ENCODE measurements around the gene DNAH8.

DNAH8 gene

DNA sequence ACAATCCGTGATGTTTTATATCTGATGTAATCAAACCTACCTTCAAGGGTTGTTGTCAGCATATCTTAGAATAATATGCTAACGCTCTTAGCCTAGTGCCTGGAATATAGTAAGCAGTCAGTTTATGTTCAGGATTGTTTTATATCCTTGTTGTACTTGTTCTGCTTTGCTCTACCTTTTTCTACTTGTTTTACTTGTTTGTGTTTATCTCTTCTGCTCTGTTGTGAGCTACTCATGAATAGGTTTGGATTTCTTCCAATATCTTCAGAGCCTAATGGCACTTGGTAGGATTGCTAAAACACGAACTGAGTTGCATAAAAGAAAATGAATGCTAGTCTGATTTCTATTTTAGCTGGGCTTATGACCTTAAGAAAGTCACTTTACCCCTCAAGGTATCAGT is 40.1 kb downstream of the DNAH8 start:
- Histone ChIP-seq H3K4me3 (ENCODE audit: low read depth in 1 of 2, low read length in 2 of 2) (no peak overlapping the region), H3K9ac (ENCODE audit: low read length) (no peak overlapping the region), H3K36me3 (ENCODE audit: insufficient read depth, low read length) (no peaks in the 10 kb centered on the region), H3K27me3 (ENCODE audit: control insufficient read depth in 1 of 2, insufficient read depth in 2 of 2, low read length in 2 of 2) (no peaks in the 10 kb centered on the region), H3K4me1 (ENCODE audit: insufficient read depth, low read length) (no peaks in the 10 kb centered on the region), H3K27ac (ENCODE audit: low read depth, low read length) (no peak overlapping the region), H3K9me3 (ENCODE audit: low read length) (no peaks in the 10 kb centered on the region)

DNA sequence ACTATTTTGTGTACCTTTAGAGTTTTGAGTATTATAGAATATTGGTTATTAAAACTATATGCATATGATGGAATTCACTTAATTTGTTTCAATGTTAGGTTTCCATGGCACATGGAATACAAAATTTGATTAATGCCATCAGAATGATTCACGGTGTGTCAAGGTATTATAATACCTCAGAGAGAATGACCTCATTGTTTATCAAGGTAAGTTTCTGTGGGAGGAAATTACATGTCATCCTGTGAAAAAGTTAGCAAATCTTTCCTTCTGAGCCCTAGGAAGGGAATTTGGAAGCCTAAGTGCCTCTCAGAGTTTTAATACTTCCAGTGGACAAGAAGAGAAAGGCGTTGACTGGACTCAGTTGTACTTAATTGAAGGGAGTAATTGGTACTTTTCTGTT is 40.8 kb downstream of the DNAH8 start:
- Histone ChIP-seq H3K9ac (ENCODE audit: low read length) (no peak overlapping the region), H3K4me1 (ENCODE audit: insufficient read depth, low read length) (no peaks in the 10 kb centered on the region), H3K36me3 (ENCODE audit: insufficient read depth, low read length) (no peaks in the 10 kb centered on the region), H3K9me3 (ENCODE audit: low read length) (no peaks in the 10 kb centered on the region), H3K27me3 (ENCODE audit: control insufficient read depth in 1 of 2, insufficient read depth in 2 of 2, low read length in 2 of 2) (no peaks in the 10 kb centered on the region), H3K27ac (ENCODE audit: low read depth, low read length) (no peak overlapping the region), H3K4me3 (ENCODE audit: low read depth in 1 of 2, low read length in 2 of 2) (no peak overlapping the region)

DNA sequence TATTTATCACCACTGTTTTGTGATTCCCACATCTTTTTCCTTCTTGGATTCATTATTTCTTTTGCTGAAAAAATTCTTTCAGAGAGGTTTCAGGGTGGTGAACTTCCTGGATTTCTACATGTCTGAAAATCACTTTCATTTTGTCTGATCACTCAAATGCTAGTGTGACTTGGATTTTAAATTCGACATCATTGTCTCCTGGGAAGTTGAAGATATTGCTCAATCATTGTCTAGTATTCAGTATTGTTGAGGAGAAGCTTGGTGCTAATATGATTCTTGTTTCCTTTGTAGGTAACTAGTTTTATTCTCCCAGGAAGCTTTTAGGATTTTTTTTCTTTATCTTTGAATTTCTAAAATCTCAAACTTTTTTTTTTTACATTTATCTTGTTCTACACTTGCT is 45.0 kb downstream of the DNAH8 start:
- Histone ChIP-seq H3K9me3 (ENCODE audit: low read length) (no peaks in the 10 kb centered on the region), H3K9ac (ENCODE audit: low read length) (no peak overlapping the region), H3K4me1 (ENCODE audit: insufficient read depth, low read length) (peaks cover 12% of the 10 kb centered on the region), H3K27me3 (ENCODE audit: control insufficient read depth in 1 of 2, insufficient read depth in 2 of 2, low read length in 2 of 2) (no peaks in the 10 kb centered on the region), H3K4me3 (ENCODE audit: low read depth in 1 of 2, low read length in 2 of 2) (no peak overlapping the region), H3K36me3 (ENCODE audit: insufficient read depth, low read length) (no peaks in the 10 kb centered on the region), H3K27ac (ENCODE audit: low read depth, low read length) (no peak overlapping the region)

DNA sequence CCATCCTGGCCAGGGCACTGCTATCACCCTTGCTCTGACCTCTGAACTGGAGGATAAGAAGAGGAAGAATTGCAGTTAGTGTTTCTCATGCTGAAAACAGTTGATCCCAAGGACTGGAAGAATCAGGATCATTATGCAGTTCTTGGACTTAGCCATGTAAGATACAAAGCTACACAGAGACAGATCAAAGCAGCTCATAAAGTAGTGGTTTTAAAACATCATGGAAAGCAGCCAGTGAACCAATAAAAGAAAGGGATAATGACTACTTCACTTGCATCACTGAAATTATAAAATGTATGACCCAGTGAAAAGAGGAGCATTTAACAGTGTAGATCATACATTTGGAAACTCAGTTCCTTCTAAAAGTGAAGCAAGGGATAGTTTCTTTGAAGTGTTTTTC is 47.7 kb downstream of the DNAH8 start:
- Histone ChIP-seq H3K9ac (ENCODE audit: low read length) (no peak overlapping the region), H3K27ac (ENCODE audit: low read depth, low read length) (no peak overlapping the region), H3K27me3 (ENCODE audit: control insufficient read depth in 1 of 2, insufficient read depth in 2 of 2, low read length in 2 of 2) (no peaks in the 10 kb centered on the region), H3K36me3 (ENCODE audit: insufficient read depth, low read length) (no peaks in the 10 kb centered on the region), H3K9me3 (ENCODE audit: low read length) (no peaks in the 10 kb centered on the region), H3K4me1 (ENCODE audit: insufficient read depth, low read length) (peaks cover 12% of the 10 kb centered on the region), H3K4me3 (ENCODE audit: low read depth in 1 of 2, low read length in 2 of 2) (no peak overlapping the region)

DNA sequence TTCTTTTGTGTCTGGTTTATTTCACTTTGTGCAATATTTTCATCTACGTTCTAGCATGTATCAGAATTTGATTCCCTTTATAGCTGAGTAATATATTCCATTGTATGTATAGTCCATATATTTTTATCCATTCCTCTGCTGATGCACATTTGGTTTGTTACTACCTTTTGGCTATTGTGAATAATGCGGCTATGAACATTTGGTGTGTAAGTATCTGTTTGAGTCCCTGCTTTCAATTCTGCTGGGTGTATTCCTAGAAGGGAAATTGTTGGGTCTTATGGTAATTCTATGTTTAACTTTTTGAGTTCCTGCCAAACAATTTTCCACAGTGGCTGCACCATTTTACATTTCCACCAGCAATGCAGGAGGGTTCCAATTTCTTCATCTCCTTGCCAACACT is 52.4 kb downstream of the DNAH8 start:
- Histone ChIP-seq H3K9me3 (ENCODE audit: low read length) (no peaks in the 10 kb centered on the region), H3K4me1 (ENCODE audit: insufficient read depth, low read length) (peaks cover 10% of the 10 kb centered on the region), H3K9ac (ENCODE audit: low read length) (no peak overlapping the region), H3K4me3 (ENCODE audit: low read depth in 1 of 2, low read length in 2 of 2) (no peak overlapping the region), H3K27me3 (ENCODE audit: control insufficient read depth in 1 of 2, insufficient read depth in 2 of 2, low read length in 2 of 2) (no peaks in the 10 kb centered on the region), H3K36me3 (ENCODE audit: insufficient read depth, low read length) (no peaks in the 10 kb centered on the region), H3K27ac (ENCODE audit: low read depth, low read length) (no peak overlapping the region)

DNA sequence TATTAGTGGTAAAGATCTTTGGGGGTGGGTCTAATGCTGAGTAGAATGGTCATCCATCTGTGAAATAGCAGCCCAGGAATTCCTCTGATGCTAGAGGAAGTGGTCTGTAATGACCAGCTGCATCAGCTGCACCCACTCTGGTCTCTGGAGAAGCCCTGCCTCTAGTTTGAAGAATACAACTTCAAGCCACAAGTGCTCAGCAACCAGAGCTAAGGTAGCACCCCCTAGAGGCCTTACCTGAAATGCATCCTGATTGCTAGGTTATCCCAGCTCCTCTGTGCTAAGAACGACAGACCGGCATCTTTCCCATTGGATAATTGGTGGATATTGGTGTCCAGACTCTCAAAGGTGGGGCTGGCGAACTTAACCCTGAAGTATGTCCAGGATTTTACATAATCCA is 58.2 kb downstream of the DNAH8 start:
- Histone ChIP-seq H3K27ac (ENCODE audit: low read depth, low read length) (no peak overlapping the region), H3K4me3 (ENCODE audit: low read depth in 1 of 2, low read length in 2 of 2) (no peak overlapping the region), H3K9me3 (ENCODE audit: low read length) (no peaks in the 10 kb centered on the region), H3K27me3 (ENCODE audit: control insufficient read depth in 1 of 2, insufficient read depth in 2 of 2, low read length in 2 of 2) (no peaks in the 10 kb centered on the region), H3K9ac (ENCODE audit: low read length) (no peak overlapping the region), H3K36me3 (ENCODE audit: insufficient read depth, low read length) (no peaks in the 10 kb centered on the region), H3K4me1 (ENCODE audit: insufficient read depth, low read length) (no peaks in the 10 kb centered on the region)

DNA sequence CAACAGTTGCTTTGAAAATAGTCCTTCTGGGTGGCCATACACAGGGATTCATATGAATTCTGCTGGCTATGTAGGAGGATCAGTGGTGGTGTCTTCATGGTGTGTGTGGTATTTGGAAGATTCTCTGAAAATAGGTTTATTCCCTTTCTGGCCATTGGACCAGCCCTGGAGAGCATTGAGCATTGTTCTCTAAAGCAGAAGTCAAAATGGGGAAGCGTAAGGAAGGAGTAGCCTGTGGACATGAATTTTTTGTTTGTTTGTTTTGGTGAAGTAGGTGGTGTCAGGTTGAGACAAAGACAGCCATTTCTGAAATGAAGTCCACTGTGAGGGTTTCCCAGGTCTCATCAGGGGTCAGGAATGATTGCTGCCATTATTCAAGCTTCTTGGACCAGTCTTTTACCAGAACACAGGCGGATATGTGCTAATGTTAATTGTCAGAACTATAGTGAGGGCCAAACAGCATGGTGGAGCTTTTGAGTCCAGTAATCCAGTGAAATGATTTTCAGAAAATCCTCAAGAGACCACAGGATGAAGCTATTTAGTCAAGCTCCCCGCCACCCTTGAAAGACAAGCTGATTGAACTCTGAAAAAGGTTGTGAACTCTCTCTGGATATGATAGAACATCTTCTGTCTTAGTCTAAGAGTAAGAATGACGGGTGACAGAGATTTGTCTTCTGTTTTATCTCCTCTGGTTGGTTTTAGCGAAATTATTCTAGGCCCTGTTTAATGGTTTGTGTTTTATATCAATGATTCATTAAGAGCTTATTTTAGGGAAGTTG is 60.0 kb downstream of the DNAH8 start:
- no peak overlapping the region for H3K9ac ChIP-seq (ENCODE audit: low read length)
- no peaks in the 10 kb centered on the region for H3K36me3 ChIP-seq (ENCODE audit: insufficient read depth, low read length)
- H3K27me3 ChIP-seq (ENCODE audit: control insufficient read depth in 1 of 2, insufficient read depth in 2 of 2, low read length in 2 of 2): no peaks in the 10 kb centered on the region
- H3K4me1 ChIP-seq (ENCODE audit: insufficient read depth, low read length): no peaks in the 10 kb centered on the region
- H3K27ac ChIP-seq (ENCODE audit: low read depth, low read length): no peak overlapping the region
- H3K9me3 ChIP-seq (ENCODE audit: low read length): no peaks in the 10 kb centered on the region
- no peak overlapping the region for H3K4me3 ChIP-seq (ENCODE audit: low read depth in 1 of 2, low read length in 2 of 2)

DNA sequence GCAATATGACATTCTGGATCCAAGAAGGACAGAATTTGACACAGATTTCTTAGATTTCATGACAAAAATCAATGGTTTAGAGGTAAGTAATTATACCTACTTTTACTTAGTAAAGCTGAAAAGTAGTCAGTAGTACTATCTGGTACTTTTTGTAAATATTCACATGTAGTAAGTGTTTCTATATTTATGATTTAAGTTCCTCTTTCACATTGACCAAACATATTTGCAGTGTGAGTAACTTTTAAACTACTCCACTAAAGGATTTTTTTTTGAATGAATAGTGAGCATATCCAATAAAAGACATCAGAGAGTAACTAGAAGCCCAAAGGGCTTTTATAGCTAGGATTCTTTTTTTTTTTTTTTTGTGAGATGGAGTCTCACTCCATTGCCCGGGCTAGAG is 60.8 kb downstream of the DNAH8 start:
- Histone ChIP-seq H3K9ac (ENCODE audit: low read length) (no peak overlapping the region), H3K27me3 (ENCODE audit: control insufficient read depth in 1 of 2, insufficient read depth in 2 of 2, low read length in 2 of 2) (no peaks in the 10 kb centered on the region), H3K27ac (ENCODE audit: low read depth, low read length) (no peak overlapping the region), H3K9me3 (ENCODE audit: low read length) (no peaks in the 10 kb centered on the region), H3K4me1 (ENCODE audit: insufficient read depth, low read length) (no peaks in the 10 kb centered on the region), H3K36me3 (ENCODE audit: insufficient read depth, low read length) (no peaks in the 10 kb centered on the region), H3K4me3 (ENCODE audit: low read depth in 1 of 2, low read length in 2 of 2) (no peak overlapping the region)

DNA sequence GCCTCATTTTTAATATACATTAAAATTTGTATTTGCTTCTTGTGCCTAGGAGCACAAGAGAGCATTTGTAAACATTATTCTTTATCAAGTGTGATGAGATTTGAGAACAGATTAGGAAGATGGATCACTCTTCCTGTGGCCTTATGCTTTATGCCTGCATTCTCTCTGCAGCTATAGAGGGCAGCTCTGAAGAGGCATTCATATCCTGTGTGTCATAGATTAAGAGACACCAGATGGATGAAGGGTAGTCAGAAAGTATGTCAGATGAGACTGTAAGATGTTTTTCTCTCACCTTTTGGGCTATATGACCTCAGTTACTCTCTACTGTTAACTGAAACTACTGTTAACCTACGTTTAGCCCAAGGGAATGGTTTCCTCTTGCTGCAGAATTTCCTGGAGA is 61.4 kb downstream of the DNAH8 start:
- Histone ChIP-seq H3K36me3 (ENCODE audit: insufficient read depth, low read length) (no peaks in the 10 kb centered on the region), H3K27me3 (ENCODE audit: control insufficient read depth in 1 of 2, insufficient read depth in 2 of 2, low read length in 2 of 2) (no peaks in the 10 kb centered on the region), H3K4me1 (ENCODE audit: insufficient read depth, low read length) (no peaks in the 10 kb centered on the region), H3K9me3 (ENCODE audit: low read length) (no peaks in the 10 kb centered on the region), H3K9ac (ENCODE audit: low read length) (no peak overlapping the region), H3K27ac (ENCODE audit: low read depth, low read length) (no peak overlapping the region), H3K4me3 (ENCODE audit: low read depth in 1 of 2, low read length in 2 of 2) (no peak overlapping the region)

DNA sequence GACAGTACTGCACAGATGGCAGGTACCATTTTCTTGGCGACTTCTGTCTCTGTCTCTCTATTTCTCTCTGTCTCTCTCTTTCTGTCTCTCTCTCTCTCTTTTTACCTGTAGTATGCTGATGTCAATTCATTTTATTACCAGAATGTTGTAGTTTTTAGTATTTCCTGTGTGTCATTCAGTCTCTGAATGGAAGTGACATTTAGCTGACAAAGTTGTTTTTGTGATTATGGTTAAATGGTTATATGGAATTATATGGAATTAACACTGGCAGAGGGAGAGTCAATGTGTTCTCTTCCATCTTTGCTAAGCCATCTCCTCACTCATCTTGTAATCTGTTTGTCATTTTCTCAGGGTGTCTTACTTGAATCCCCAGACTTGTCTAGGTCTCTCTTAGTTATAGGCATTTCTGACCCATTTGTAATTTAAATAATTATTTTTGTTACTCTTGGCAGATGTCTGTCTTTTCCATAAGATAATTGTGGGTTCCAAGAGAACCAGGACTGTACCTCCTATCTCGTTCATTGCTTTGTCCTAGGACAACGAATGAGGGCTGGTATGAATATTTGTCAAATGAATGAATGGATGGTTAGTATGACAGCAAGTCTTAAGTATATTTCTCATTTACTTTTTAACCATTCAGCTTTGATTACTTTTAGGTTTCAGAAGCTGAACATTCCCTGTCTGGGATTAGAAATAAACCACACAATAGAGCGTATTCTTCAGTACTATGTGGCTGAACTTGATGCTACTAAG is 64.4 kb downstream of the DNAH8 start:
- Histone ChIP-seq H3K9ac (ENCODE audit: low read length) (no peak overlapping the region), H3K36me3 (ENCODE audit: insufficient read depth, low read length) (no peaks in the 10 kb centered on the region), H3K4me3 (ENCODE audit: low read depth in 1 of 2, low read length in 2 of 2) (no peak overlapping the region), H3K4me1 (ENCODE audit: insufficient read depth, low read length) (no peaks in the 10 kb centered on the region), H3K9me3 (ENCODE audit: low read length) (no peaks in the 10 kb centered on the region), H3K27me3 (ENCODE audit: control insufficient read depth in 1 of 2, insufficient read depth in 2 of 2, low read length in 2 of 2) (no peaks in the 10 kb centered on the region), H3K27ac (ENCODE audit: low read depth, low read length) (no peak overlapping the region)

DNA sequence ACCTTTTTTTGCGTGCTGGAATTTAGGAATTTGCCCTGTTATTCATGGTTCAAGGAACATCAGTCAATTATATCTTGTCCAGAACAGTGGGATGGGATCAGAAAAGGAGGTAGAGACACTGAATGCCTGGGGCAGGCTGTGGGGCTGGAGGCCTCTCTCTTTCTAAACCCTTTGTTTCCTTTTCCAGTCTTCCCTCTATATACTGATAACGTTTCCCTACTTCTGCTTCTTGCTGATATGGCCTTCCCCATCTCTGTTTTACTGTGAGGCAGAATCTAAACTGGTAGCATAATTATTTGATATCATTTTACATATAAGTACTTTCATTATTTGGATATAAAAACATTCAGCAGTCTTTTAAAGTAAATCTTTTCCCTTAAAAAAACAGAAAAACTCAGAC is 67.5 kb downstream of the DNAH8 start:
- Histone ChIP-seq H3K4me3 (ENCODE audit: low read depth in 1 of 2, low read length in 2 of 2) (no peak overlapping the region), H3K9me3 (ENCODE audit: low read length) (no peaks in the 10 kb centered on the region), H3K27ac (ENCODE audit: low read depth, low read length) (no peak overlapping the region)

More for the DNA sequence above, 67.5 kb downstream of the DNAH8 start:
- Histone ChIP-seq H3K4me1 (ENCODE audit: insufficient read depth, low read length) (no peaks in the 10 kb centered on the region), H3K9ac (ENCODE audit: low read length) (no peak overlapping the region), H3K36me3 (ENCODE audit: insufficient read depth, low read length) (no peaks in the 10 kb centered on the region), H3K27me3 (ENCODE audit: control insufficient read depth in 1 of 2, insufficient read depth in 2 of 2, low read length in 2 of 2) (no peaks in the 10 kb centered on the region)

Data from muscle layer of colon (tissue), 2 donors.